Endothelial cell (in vitro differentiated cells): ENCODE results near the gene SAC3D1. TPM values are rescaled to one million over a fixed set of nuclear protein-coding genes. Genes with fewer than 3 reads are reported as not detected.

Experiments used
- DNase-seq: peaks from one replicate; pipeline ENCODE4 v3.0.0; 2021; ENCODE audit warnings: low spot score
- H3K27ac Mint-ChIP-seq: one replicate; pipeline ENCODE4 v1.8.0; 2021; ENCODE audit warnings: mixed read lengths, inconsistent platforms; ENCODE audit not compliant: unreplicated experiment
- H3K27me3 Mint-ChIP-seq: one replicate; pipeline ENCODE4 v1.8.0; 2021; ENCODE audit warnings: mild to moderate bottlenecking, moderate library complexity, mixed read lengths, inconsistent platforms; ENCODE audit not compliant: unreplicated experiment
- H3K36me3 Mint-ChIP-seq: one replicate; pipeline ENCODE4 v1.8.0; 2021; ENCODE audit warnings: mild to moderate bottlenecking, low read depth, mixed read lengths, inconsistent platforms; ENCODE audit not compliant: unreplicated experiment
- H3K4me1 Mint-ChIP-seq: one replicate; pipeline ENCODE4 v1.8.0; 2021; ENCODE audit warnings: mild to moderate bottlenecking, mixed read lengths, inconsistent platforms; ENCODE audit not compliant: unreplicated experiment
- H3K4me3 Mint-ChIP-seq: one replicate; pipeline ENCODE4 v1.8.0; 2021; ENCODE audit warnings: mild to moderate bottlenecking, mixed read lengths, inconsistent platforms; ENCODE audit not compliant: unreplicated experiment
- H3K9me3 Mint-ChIP-seq: one replicate; pipeline ENCODE4 v1.8.0; 2021; ENCODE audit warnings: mixed read lengths, inconsistent platforms; ENCODE audit not compliant: unreplicated experiment
- total RNA-seq: library from RNA; stranded (reverse); fragmentation: NEBNext Ultra II Directional; extraction: Animal tissue kit (Norgen Biotek cat#: 25700); gene quantifications from one replicate; pipeline ENCODE4 v1.2.1, GENCODE V29; 2021; ENCODE audit not compliant: unreplicated experiment
- TF ChIP-seq, protein P1 (sequence below): fragments of 200-600 bp; sonication (generic); IDR thresholded peaks from one replicate; pipeline ENCODE4 v1.5.0; 2021; ENCODE audit warnings: antibody characterized with exemption; ENCODE audit not compliant: unreplicated experiment

Gene SAC3D1
- total RNA-seq, 1 donor from 2014 or later, result 4.8 TPM

DNA sequence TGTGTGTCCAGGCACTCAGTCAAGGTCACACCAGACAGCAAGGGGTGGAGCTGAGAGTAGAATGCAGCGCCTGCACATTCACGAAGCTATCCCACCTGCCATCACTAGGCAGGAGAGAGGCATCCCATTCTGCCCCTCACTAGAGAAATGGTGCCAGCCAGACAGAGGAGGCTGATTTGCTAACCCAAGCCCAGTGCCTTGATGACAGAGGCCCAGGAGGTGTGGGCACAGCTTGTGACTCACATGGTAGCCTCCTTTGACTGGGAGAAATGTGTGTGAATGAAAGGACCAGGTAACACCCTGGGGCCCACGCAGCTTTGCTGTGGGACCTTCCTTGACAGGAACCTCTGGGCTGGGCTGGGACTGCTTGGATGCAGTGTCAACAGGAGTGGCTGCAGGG lies 22.5 kb downstream of the SAC3D1 start:
- TF ChIP-seq, protein P1, sequence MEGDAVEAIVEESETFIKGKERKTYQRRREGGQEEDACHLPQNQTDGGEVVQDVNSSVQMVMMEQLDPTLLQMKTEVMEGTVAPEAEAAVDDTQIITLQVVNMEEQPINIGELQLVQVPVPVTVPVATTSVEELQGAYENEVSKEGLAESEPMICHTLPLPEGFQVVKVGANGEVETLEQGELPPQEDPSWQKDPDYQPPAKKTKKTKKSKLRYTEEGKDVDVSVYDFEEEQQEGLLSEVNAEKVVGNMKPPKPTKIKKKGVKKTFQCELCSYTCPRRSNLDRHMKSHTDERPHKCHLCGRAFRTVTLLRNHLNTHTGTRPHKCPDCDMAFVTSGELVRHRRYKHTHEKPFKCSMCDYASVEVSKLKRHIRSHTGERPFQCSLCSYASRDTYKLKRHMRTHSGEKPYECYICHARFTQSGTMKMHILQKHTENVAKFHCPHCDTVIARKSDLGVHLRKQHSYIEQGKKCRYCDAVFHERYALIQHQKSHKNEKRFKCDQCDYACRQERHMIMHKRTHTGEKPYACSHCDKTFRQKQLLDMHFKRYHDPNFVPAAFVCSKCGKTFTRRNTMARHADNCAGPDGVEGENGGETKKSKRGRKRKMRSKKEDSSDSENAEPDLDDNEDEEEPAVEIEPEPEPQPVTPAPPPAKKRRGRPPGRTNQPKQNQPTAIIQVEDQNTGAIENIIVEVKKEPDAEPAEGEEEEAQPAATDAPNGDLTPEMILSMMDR, result no peak
- Mint-ChIP-seq H3K4me1 (no peaks in the 10 kb centered on the region), H3K9me3 (no peaks in the 10 kb centered on the region), H3K27ac (no peak overlapping the region), H3K27me3 (peaks cover 13% of the 10 kb centered on the region), H3K36me3 (no peaks in the 10 kb centered on the region), H3K4me3 (no peak overlapping the region)
- DNase-seq, result no peak

DNA sequence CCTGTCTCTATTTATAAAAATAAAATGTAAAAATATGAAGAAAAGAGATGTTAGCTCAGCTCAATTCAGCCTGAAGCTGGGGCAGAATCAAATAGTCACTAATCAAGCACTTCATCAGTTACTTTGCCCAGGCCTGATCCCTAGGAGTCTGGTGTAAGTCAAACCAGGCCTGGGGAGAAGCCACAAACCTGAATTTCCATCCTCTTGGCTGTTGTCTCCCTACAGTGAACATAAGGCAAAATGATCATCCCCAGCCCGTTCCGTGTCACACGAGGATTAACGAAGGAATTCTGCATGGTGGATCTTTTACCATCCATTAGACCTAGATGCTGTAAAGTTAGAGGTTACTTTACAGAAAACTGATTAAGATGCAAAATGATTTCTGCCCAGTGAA lies 23.8 kb downstream of the SAC3D1 start:
- Mint-ChIP-seq H3K9me3 (no peaks in the 10 kb centered on the region), H3K4me1 (no peaks in the 10 kb centered on the region), H3K27ac (no peak overlapping the region), H3K27me3 (peaks cover 13% of the 10 kb centered on the region), H3K36me3 (no peaks in the 10 kb centered on the region), H3K4me3 (no peak overlapping the region)
- DNase-seq, result no peak
- TF ChIP-seq, protein P1, result no peak

DNA sequence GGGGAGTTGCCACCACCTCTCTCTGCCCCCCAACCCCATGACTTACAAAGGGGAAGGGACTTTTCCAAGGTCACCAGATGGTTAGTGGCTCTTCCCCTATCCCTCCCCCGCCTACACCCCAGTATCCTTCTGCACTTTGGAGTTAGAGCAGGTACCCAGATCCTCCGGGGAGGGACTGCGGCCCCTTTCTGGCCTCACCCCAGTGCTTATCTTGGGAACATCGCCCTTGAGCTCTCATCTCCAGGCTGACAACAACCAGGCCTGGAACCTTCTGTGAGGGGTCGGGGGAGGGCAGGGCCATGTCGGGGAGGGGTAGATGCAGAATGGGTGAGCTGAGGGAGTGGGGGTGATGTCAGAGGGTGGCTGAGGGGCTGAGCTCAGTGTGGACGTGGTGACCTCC lies 24.8 kb downstream of the SAC3D1 start:
- TF ChIP-seq, protein P1, result no peak
- Mint-ChIP-seq H3K27ac (no peak overlapping the region), H3K9me3 (no peaks in the 10 kb centered on the region), H3K27me3 (peaks cover 13% of the 10 kb centered on the region), H3K36me3 (no peaks in the 10 kb centered on the region), H3K4me1 (no peaks in the 10 kb centered on the region), H3K4me3 (no peak overlapping the region)
- DNase-seq, result no peak

GRCh38 chr11:65066315-65066714 lies 25.3 kb downstream of the SAC3D1 start:
- Mint-ChIP-seq H3K4me1 (no peaks in the 10 kb centered on the region), H3K9me3 (no peaks in the 10 kb centered on the region), H3K36me3 (no peaks in the 10 kb centered on the region), H3K27me3 (peaks cover 9% of the 10 kb centered on the region), H3K27ac (no peak overlapping the region), H3K4me3 (no peak overlapping the region)
- TF ChIP-seq, protein P1, result no peak
- no peak for DNase-seq

- no peaks in the 10 kb centered on the region for H3K36me3 Mint-ChIP-seq
- no peak overlapping the region for H3K27ac Mint-ChIP-seq
- DNase-seq, result no peak
Observed at GRCh38 chr11:65066805-65067291, 25.8 kb downstream of the SAC3D1 start.

More at GRCh38 chr11:65066805-65067291, 25.8 kb downstream of the SAC3D1 start:
- TF ChIP-seq, protein P1, result no peak
- Mint-ChIP-seq H3K4me3 (no peak overlapping the region), H3K4me1 (no peaks in the 10 kb centered on the region), H3K27me3 (peaks cover 7% of the 10 kb centered on the region), H3K9me3 (no peaks in the 10 kb centered on the region)
